RWPE1 (cell line): Measurements from ENCODE around the gene CREB1.
"Not testable (repeated sequence)": the region's sequence is repeated elsewhere in the genome, so short reads cannot be mapped to it uniquely, and the experiment has no call there.

Experiments
- CTCF ChIA-PET: fragments of 350-600 bp; sonication (Branson Sonifier 250); formaldehyde crosslinking; extraction: SDS; loops from one replicate; lab custom pipeline; 2021; lab: Yijun Ruan, JAX
- POLR2A ChIA-PET: fragments of 400-600 bp; formaldehyde crosslinking; extraction: SDS; loops from one replicate; lab custom pipeline; 2020; ENCODE audit warnings: antibody characterized with exemption; ENCODE audit not compliant: low non-redundant PET; lab: Yijun Ruan, JAX
- DNase-seq: peaks from one replicate; pipeline ENCODE4 v3.0.0; 2012; ENCODE audit warnings: low spot score
- H3K27ac ChIP-seq: fragments of 450-650 bp; 2 replicates; pipeline ENCODE4 v1.5.1; 2017
- CTCF ChIP-seq: fragments of 450-650 bp; conservative IDR thresholded peaks from 2 replicates; pipeline ENCODE4 v1.5.1; 2017; ENCODE audit warnings: low read depth, mild to moderate bottlenecking

Gene CREB1

GRCh38 chr2:207640160-207640559, 110.4 kb downstream of the CREB1 start:
- DNase-seq: no peak
- CTCF ChIA-PET: interaction anchor here (0.5 kb wide), 1 partner anchor 51 kb away, joined by 3 read pairs; no protein-coding TSS in a partner anchor
- no peak overlapping the region for H3K27ac ChIP-seq
- POLR2A ChIA-PET: no interaction called here
- TF ChIP-seq CTCF: no peak

- ChIA-PET POLR2A (no interaction called here), CTCF (interaction anchor here (0.5 kb wide), 1 partner anchor 50 kb away, joined by 3 read pairs; no protein-coding TSS in a partner anchor)
- H3K27ac ChIP-seq: no peak overlapping the region
- no peak for DNase-seq
- TF ChIP-seq CTCF: no peak
Measured at GRCh38 chr2:207640661-207641060, 110.9 kb downstream of the CREB1 start.

- TF ChIP-seq CTCF: no peak
- no peak overlapping the region for H3K27ac ChIP-seq
- ChIA-PET CTCF (interaction anchor here (0.6 kb wide), 1 partner anchor 89 kb away, joined by 4 read pairs; no protein-coding TSS in a partner anchor), POLR2A (no interaction called here)
- no peak for DNase-seq
Measured at GRCh38 chr2:207643892-207644291, 114.1 kb downstream of the CREB1 start.

GRCh38 chr2:207646582-207646981, 116.8 kb downstream of the CREB1 start:
- CTCF ChIA-PET: interaction anchor here (0.5 kb wide), 1 partner anchor 8 kb away, joined by 5 read pairs; no protein-coding TSS in a partner anchor
- H3K27ac ChIP-seq, POLR2A ChIA-PET, DNase-seq: not testable (repeated sequence)
